HCT116 (cell line): Measurements from ENCODE around the gene PLPPR3.

Experiments used
- POLR2A ChIP-seq: IDR thresholded peaks from 2 replicates; pipeline ENCODE4 v1.7.0; 2011; ENCODE audit warnings: borderline replicate concordance; ENCODE audit not compliant: insufficient read depth, insufficient read length; ENCODE audit errors: extremely low read depth
- POLR2AphosphoS5 ChIP-seq: IDR thresholded peaks from 2 replicates; pipeline ENCODE4 v1.6.1; 2011; ENCODE audit warnings: mild to moderate bottlenecking, low read depth, low read length, moderate library complexity
- REST ChIP-seq: IDR thresholded peaks from 2 replicates; pipeline ENCODE4 v1.6.1; 2012; ENCODE audit warnings: low read depth
- SIN3A ChIP-seq: IDR thresholded peaks from 2 replicates; pipeline ENCODE4 v1.6.1; 2012; ENCODE audit warnings: low read depth
- ZNF274 ChIP-seq: fragments of 200-500 bp; sonication (Bioruptor generic); IDR thresholded peaks from 2 replicates; pipeline ENCODE4 v1.6.1; 2014; ENCODE audit warnings: mild to moderate bottlenecking, low read depth, low read length, inconsistent platforms

GRCh38 chr19:848386-848921 lies 26.7 kb upstream of the PLPPR3 start:
- no peak for TF ChIP-seq POLR2A
- TF ChIP-seq SIN3A, result no peak
- TF ChIP-seq ZNF274, result no peak
- no peak for TF ChIP-seq REST
- no peak for TF ChIP-seq POLR2AphosphoS5
